ENCODE data around the gene CTU2. TPM values are rescaled to one million over a fixed set of nuclear protein-coding genes. Genes with fewer than 3 reads are reported as not detected.

CTU2 gene
- total and polyA plus RNA-seq, 5 donors: 11.1 to 16.3 (median 12.0) TPM

- Histone ChIP-seq H3K4me1 (ENCODE audit: control insufficient read depth, insufficient read depth, low read length) (no peaks in the 10 kb centered on the region), H3K4me3 (ENCODE audit: low read length) (no peak overlapping the region), H3K9me3 (ENCODE audit: control insufficient read depth, low read length) (no peaks in the 10 kb centered on the region), H3K27me3 (ENCODE audit: control insufficient read depth, insufficient read depth) (no peaks in the 10 kb centered on the region), H3K27ac (ENCODE audit: low read length) (no peak overlapping the region)
- intact Hi-C loops (cut with DNase I): no loop called here
- ATAC-seq (no peak), DNase-seq (no peak)
- 83% methylated on average over 37 of the region's 37 CpGs for WGBS
Observed at GRCh38 chr16:88697831-88698615, 8.3 kb upstream of the CTU2 start.

DNA sequence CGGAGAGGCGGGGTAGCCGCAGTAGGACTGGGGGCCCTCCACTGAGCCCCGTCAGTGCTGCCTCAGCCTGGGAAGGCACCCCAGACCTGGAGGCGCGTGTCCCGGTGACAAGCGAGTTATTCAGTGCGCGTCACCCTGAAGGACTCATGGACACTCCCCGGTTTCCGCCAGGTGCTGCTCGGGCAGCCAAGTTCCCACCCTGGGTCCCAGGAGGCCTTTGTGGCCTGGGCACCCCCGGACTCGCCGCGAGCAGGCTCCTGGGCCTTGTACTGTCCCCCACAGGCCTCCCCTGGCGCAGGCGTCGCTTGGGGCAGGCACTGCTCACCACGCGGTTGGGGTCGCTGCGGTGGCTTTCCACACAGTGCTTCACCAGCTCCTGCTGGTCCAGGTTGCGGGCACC, 7.7 kb upstream of the CTU2 start:
- intact Hi-C loops (cut with DNase I): no loop called here
- no peaks in the 10 kb centered on the region for H3K9me3 ChIP-seq (ENCODE audit: control insufficient read depth, low read length)
- no peak for ATAC-seq
- 97% methylated on average over 25 of the region's 25 CpGs for WGBS
- no peak overlapping the region for H3K4me3 ChIP-seq (ENCODE audit: low read length)
- H3K27me3 ChIP-seq (ENCODE audit: control insufficient read depth, insufficient read depth): no peaks in the 10 kb centered on the region
- no peaks in the 10 kb centered on the region for H3K4me1 ChIP-seq (ENCODE audit: control insufficient read depth, insufficient read depth, low read length)
- H3K27ac ChIP-seq (ENCODE audit: low read length): no peak overlapping the region
- no peak for DNase-seq

DNA sequence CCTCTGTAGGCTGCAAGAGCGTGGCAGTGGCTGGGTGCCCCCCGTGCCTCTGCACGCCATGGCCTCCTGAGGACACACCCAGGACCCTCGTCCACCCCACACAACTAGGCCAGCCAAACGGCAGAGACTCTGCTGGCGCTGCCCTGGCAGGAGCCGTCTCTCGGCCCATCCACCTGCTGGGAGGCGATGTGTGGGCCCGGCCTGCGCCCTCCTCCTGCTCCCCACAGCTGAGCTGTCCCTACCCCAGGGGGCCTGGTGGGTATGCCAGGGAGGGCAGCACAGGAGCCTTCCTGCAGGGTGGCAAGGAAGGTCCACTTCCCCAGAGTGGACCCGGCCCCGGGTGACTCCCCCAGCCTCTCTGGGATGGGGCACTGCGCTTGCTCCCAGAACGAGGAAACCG, 7.1 kb upstream of the CTU2 start:
- no peaks in the 10 kb centered on the region for H3K27me3 ChIP-seq (ENCODE audit: control insufficient read depth, insufficient read depth)
- no peak for DNase-seq
- ATAC-seq: no peak
- H3K27ac ChIP-seq (ENCODE audit: low read length): no peak overlapping the region
- no peaks in the 10 kb centered on the region for H3K4me1 ChIP-seq (ENCODE audit: control insufficient read depth, insufficient read depth, low read length)
- 94% methylated on average over 16 of the region's 16 CpGs for WGBS
- intact Hi-C loops (cut with DNase I): no loop called here
- no peaks in the 10 kb centered on the region for H3K9me3 ChIP-seq (ENCODE audit: control insufficient read depth, low read length)
- H3K4me3 ChIP-seq (ENCODE audit: low read length): no peak overlapping the region

GRCh38 chr16:88700322-88700635, 6.0 kb upstream of the CTU2 start:
- H3K9me3 ChIP-seq (ENCODE audit: control insufficient read depth, low read length): no peaks in the 10 kb centered on the region
- H3K4me3 ChIP-seq (ENCODE audit: low read length): no peak overlapping the region
- 72% methylated on average over 14 of the region's 14 CpGs for WGBS
- ATAC-seq (no peak), DNase-seq (no peak)
- peaks cover 3% of the 10 kb centered on the region for H3K4me1 ChIP-seq (ENCODE audit: control insufficient read depth, insufficient read depth, low read length)
- H3K27ac ChIP-seq (ENCODE audit: low read length): no peak overlapping the region
- H3K27me3 ChIP-seq (ENCODE audit: control insufficient read depth, insufficient read depth): no peaks in the 10 kb centered on the region
- intact Hi-C loops (cut with DNase I): no loop called here

DNA sequence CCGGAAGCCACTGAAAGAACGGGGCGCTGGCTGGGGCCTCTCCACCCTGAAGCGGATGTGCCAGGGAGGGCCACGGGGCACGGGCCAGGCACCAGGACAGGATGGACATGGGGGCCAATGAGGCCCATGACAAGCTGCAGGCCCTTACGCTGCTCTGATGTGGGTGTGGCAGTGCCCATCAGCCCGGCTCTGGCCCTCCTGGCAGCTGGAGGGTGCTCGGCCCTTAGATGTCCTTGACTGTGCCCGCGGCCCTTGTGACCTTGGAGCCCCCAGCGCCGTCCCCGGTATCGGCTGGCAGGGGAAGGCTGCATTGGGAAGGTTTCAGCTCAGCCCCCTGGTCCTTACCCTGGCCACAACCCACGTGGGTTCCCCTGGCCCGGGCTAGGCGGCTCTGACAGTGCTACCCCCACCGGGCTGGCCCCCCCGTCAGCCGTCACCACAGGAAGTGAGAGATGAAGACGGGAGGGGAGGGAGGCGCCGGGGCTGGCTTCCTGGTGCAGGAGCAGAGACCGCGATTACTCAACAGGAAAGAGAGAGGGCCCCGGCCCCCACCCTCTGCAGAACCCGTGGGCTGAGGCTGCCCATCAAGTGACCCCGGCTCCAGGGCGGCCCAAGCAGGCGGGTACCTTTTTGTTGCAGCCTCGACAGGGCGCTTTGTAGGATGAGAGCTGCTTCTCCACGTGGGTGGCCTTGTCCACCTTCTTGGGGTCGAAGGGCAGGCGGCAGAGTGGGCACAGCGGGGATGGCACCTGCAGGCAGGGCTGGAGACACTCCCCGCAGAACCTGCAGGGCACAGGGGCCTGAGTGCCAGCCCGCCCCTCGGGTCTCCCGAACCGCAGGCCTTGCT, 5.4 kb upstream of the CTU2 start:
- intact Hi-C loops (cut with DNase I): no loop called here
- Histone ChIP-seq H3K27ac (ENCODE audit: low read length) (peak overlapping the region; percentile 19), H3K4me1 (ENCODE audit: control insufficient read depth, insufficient read depth, low read length) (peaks cover 4% of the 10 kb centered on the region), H3K4me3 (ENCODE audit: low read length) (no peak overlapping the region), H3K9me3 (ENCODE audit: control insufficient read depth, low read length) (no peaks in the 10 kb centered on the region), H3K27me3 (ENCODE audit: control insufficient read depth, insufficient read depth) (no peaks in the 10 kb centered on the region)
- DNase-seq (peak; percentile 90 to 97 (median 96)), ATAC-seq (peak; percentile 85 to 89)
- 46% methylated on average over 42 of the region's 42 CpGs for WGBS

DNA sequence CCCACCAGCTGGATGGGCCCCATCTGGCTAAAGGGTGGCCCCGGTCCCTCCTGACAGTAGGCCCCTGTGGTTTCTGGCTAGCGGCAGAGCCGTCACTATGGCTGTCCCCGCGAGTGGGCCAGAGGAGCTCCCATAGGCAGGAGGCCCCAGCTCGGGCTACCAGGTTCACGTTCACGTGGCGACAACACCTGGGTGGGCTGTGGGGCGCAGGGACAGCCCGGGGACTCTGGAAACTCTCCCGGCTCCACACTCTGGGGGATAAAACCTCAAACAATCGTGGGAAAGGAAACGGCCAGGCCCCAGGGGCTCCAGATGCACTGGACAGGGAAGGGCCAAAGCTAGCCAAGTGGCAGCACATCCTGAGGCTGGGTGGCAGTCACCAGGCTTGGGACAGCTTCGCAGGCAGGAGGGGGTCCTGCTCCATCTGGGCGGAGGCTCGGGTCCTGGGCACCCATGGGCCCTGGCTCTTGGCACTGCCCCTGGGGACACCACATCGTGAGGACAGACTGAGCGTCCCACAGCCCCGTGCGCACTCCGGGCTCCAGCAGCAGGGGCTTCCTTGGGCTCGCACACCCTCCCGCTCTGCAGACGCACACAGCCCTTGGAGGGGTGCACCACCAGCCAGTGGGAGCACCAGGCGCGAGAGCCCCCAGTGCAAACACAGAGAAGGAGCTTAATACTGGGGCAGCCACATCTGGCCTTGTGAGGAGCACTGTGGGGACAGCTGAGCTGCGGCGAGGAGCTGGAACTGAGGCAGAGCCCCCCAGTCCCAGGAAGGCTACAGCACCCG, 4.5 kb upstream of the CTU2 start:
- Histone ChIP-seq H3K4me3 (ENCODE audit: low read length) (no peak overlapping the region), H3K27ac (ENCODE audit: low read length) (peak overlapping the region; percentile 19), H3K9me3 (ENCODE audit: control insufficient read depth, low read length) (no peaks in the 10 kb centered on the region), H3K27me3 (ENCODE audit: control insufficient read depth, insufficient read depth) (no peaks in the 10 kb centered on the region), H3K4me1 (ENCODE audit: control insufficient read depth, insufficient read depth, low read length) (peaks cover 4% of the 10 kb centered on the region)
- no peak for DNase-seq
- intact Hi-C loops (cut with DNase I): no loop called here
- ATAC-seq: no peak
- 62% methylated on average over 30 of the region's 30 CpGs for WGBS

DNA sequence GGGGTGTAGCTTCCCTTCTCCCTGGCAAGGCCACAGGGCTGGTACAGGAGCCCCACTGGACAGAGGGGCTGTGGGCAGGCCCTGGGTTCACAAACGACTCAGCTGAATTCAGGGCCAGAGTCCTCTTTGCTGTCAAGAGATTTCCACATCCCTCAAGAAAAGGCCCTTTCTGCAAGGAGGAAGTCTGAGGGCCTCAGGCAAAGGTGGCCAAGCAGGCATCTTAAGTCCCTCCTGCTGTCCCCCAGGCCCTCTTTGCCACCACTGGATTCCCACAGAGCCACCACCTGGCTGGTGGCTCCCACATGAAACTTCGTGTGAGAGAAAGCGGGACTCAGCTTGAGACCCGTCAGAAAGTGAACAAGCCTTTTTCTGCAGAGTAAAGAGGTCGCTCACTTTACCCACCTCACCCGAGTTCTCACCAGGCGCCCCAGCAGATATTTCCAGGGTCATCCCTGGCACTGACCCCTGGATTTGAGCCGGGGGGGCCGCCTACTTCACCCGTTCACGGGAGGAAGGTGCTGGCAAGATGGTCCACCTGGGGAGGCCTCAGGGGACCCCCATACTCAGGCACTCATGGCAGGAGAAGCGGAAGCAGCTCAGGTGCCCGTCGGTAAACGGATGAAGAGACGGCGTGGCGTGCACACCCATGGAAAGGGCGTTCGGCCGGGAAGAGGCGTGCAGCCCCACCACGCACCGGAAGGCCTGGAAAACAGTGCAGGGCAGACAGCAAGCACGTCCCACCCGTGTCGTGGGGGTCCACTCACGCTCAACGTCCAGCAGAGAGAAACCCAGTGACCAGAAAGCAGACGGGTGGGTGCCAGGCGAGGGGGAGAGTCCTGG, 3.7 kb upstream of the CTU2 start:
- intact Hi-C loops (cut with DNase I): no loop called here
- Histone ChIP-seq H3K27ac (ENCODE audit: low read length) (no peak overlapping the region), H3K9me3 (ENCODE audit: control insufficient read depth, low read length) (no peaks in the 10 kb centered on the region), H3K4me1 (ENCODE audit: control insufficient read depth, insufficient read depth, low read length) (peaks cover 9% of the 10 kb centered on the region), H3K27me3 (ENCODE audit: control insufficient read depth, insufficient read depth) (no peaks in the 10 kb centered on the region), H3K4me3 (ENCODE audit: low read length) (no peak overlapping the region)
- DNase-seq: no peak
- 79% methylated on average over 31 of the region's 31 CpGs for WGBS
- no peak for ATAC-seq

GRCh38 chr16:88703486-88704309, 2.6 kb upstream of the CTU2 start:
- peak overlapping the region; percentile 36 for H3K27ac ChIP-seq (ENCODE audit: low read length)
- intact Hi-C loops (cut with DNase I): no loop called here
- WGBS: 52% methylated on average over 26 of the region's 26 CpGs
- H3K4me1 ChIP-seq (ENCODE audit: control insufficient read depth, insufficient read depth, low read length): peaks cover 9% of the 10 kb centered on the region
- no peaks in the 10 kb centered on the region for H3K9me3 ChIP-seq (ENCODE audit: control insufficient read depth, low read length)
- no peak overlapping the region for H3K4me3 ChIP-seq (ENCODE audit: low read length)
- no peaks in the 10 kb centered on the region for H3K27me3 ChIP-seq (ENCODE audit: control insufficient read depth, insufficient read depth)
- ATAC-seq (peak in 1 of 2 donors; percentile 1), DNase-seq (peak; percentile 57 to 87 (median 86))

- Histone ChIP-seq H3K9me3 (ENCODE audit: control insufficient read depth, low read length) (no peaks in the 10 kb centered on the region), H3K27me3 (ENCODE audit: control insufficient read depth, insufficient read depth) (no peaks in the 10 kb centered on the region), H3K4me1 (ENCODE audit: control insufficient read depth, insufficient read depth, low read length) (peaks cover 9% of the 10 kb centered on the region), H3K27ac (ENCODE audit: low read length) (peak overlapping the region; percentile 32), H3K4me3 (ENCODE audit: low read length) (peak overlapping the region; percentile 75)
- WGBS: 29% methylated on average over 9 of the region's 9 CpGs
- ATAC-seq (no peak), DNase-seq (no peak)
- intact Hi-C loops (cut with DNase I): no loop called here
Observed at GRCh38 chr16:88705076-88705684, 1.1 kb upstream of the CTU2 start.

Data from right cardiac atrium (tissue), 5 donors.